DMS153 treated with DMSO at 0.1 percent for 48 hours (cell line): Measurements from ENCODE around the gene RRP36.

Source experiments
- DNase-seq: peaks from one replicate; lab custom pipeline; 2025; ENCODE audit not compliant: unreplicated experiment; lab: John Stamatoyannopoulos, UW

The RRP36 gene

GRCh38 chr6:43060755-43061633, 39.6 kb downstream of the RRP36 start:
- no peak for DNase-seq

- DNase-seq = no peak
Measured at GRCh38 chr6:43061861-43062260, 40.4 kb downstream of the RRP36 start.

GRCh38 chr6:43062818-43063217, 41.4 kb downstream of the RRP36 start:
- DNase-seq = no peak

- peak; percentile 19 for DNase-seq
Measured at GRCh38 chr6:43070028-43070632, 48.7 kb downstream of the RRP36 start.

GRCh38 chr6:43074847-43075669, 53.6 kb downstream of the RRP36 start:
- no peak for DNase-seq

GRCh38 chr6:43075670-43076463, 54.4 kb downstream of the RRP36 start, which contains the start of gene PTK7:
Gene PTK7, plus strand, starts transcription at chr6:43076314. Its CDS starts 175 bp downstream, at chr6:43076489.
- DNase-seq = peak; percentile 15

- no peak for DNase-seq
Measured at GRCh38 chr6:43076464-43077332, 55.3 kb downstream of the RRP36 start.

GRCh38 chr6:43077333-43077809, 55.9 kb downstream of the RRP36 start:
- DNase-seq = no peak

GRCh38 chr6:43077981-43078511, 56.6 kb downstream of the RRP36 start:
- no peak for DNase-seq

- no peak for DNase-seq
Measured at GRCh38 chr6:43078691-43079090, 57.3 kb downstream of the RRP36 start.
